Endothelial cell (in vitro differentiated cells): ENCODE data around the gene MBTPS1. TPM values are rescaled to one million over a fixed set of nuclear protein-coding genes. Genes with fewer than 3 reads are reported as not detected.

Experiments used
- DNase-seq: peaks from one replicate; pipeline ENCODE4 v3.0.0; 2021; ENCODE audit warnings: low spot score
- H3K27ac Mint-ChIP-seq: one replicate; pipeline ENCODE4 v1.8.0; 2021; ENCODE audit warnings: mixed read lengths, inconsistent platforms; ENCODE audit not compliant: unreplicated experiment
- H3K27me3 Mint-ChIP-seq: one replicate; pipeline ENCODE4 v1.8.0; 2021; ENCODE audit warnings: mild to moderate bottlenecking, moderate library complexity, mixed read lengths, inconsistent platforms; ENCODE audit not compliant: unreplicated experiment
- H3K36me3 Mint-ChIP-seq: one replicate; pipeline ENCODE4 v1.8.0; 2021; ENCODE audit warnings: mild to moderate bottlenecking, low read depth, mixed read lengths, inconsistent platforms; ENCODE audit not compliant: unreplicated experiment
- H3K4me1 Mint-ChIP-seq: one replicate; pipeline ENCODE4 v1.8.0; 2021; ENCODE audit warnings: mild to moderate bottlenecking, mixed read lengths, inconsistent platforms; ENCODE audit not compliant: unreplicated experiment
- H3K4me3 Mint-ChIP-seq: one replicate; pipeline ENCODE4 v1.8.0; 2021; ENCODE audit warnings: mild to moderate bottlenecking, mixed read lengths, inconsistent platforms; ENCODE audit not compliant: unreplicated experiment
- H3K9me3 Mint-ChIP-seq: one replicate; pipeline ENCODE4 v1.8.0; 2021; ENCODE audit warnings: mixed read lengths, inconsistent platforms; ENCODE audit not compliant: unreplicated experiment
- CTCF ChIP-seq: fragments of 200-600 bp; sonication (generic); IDR thresholded peaks from one replicate; pipeline ENCODE4 v1.5.0; 2021; ENCODE audit warnings: antibody characterized with exemption; ENCODE audit not compliant: unreplicated experiment
- total RNA-seq: library from RNA; stranded (reverse); fragmentation: NEBNext Ultra II Directional; extraction: Animal tissue kit (Norgen Biotek cat#: 25700); gene quantifications from one replicate; pipeline ENCODE4 v1.2.1, GENCODE V29; 2021; ENCODE audit not compliant: unreplicated experiment

The MBTPS1 gene
- total RNA-seq, 1 donor from 2014 or later: 79.7 TPM

GRCh38 chr16:84007965-84008364 lies 108.8 kb downstream of the MBTPS1 start:
- Mint-ChIP-seq H3K9me3 (no peaks in the 10 kb centered on the region), H3K27me3 (peaks cover 6% of the 10 kb centered on the region), H3K4me1 (no peaks in the 10 kb centered on the region), H3K36me3 (no peaks in the 10 kb centered on the region), H3K4me3 (no peak overlapping the region), H3K27ac (no peak overlapping the region)
- DNase-seq: no peak
- TF ChIP-seq CTCF: no peak

GRCh38 chr16:84007520-84007919 lies 109.2 kb downstream of the MBTPS1 start:
- Mint-ChIP-seq H3K36me3 (no peaks in the 10 kb centered on the region), H3K4me3 (no peak overlapping the region), H3K27me3 (peaks cover 6% of the 10 kb centered on the region), H3K27ac (no peak overlapping the region), H3K4me1 (no peaks in the 10 kb centered on the region), H3K9me3 (no peaks in the 10 kb centered on the region)
- DNase-seq: no peak
- TF ChIP-seq CTCF: no peak

GRCh38 chr16:84005391-84005790 lies 111.4 kb downstream of the MBTPS1 start:
- Mint-ChIP-seq H3K36me3 (no peaks in the 10 kb centered on the region), H3K4me3 (no peak overlapping the region), H3K27ac (no peak overlapping the region), H3K9me3 (no peaks in the 10 kb centered on the region), H3K27me3 (peaks cover 6% of the 10 kb centered on the region), H3K4me1 (no peaks in the 10 kb centered on the region)
- no peak for DNase-seq
- no peak for TF ChIP-seq CTCF

- H3K9me3 Mint-ChIP-seq: no peaks in the 10 kb centered on the region
- H3K4me1 Mint-ChIP-seq: no peaks in the 10 kb centered on the region
- H3K27me3 Mint-ChIP-seq: peaks cover 6% of the 10 kb centered on the region
- TF ChIP-seq CTCF: no peak
- H3K36me3 Mint-ChIP-seq: no peaks in the 10 kb centered on the region
- no peak overlapping the region for H3K27ac Mint-ChIP-seq
- no peak for DNase-seq
- H3K4me3 Mint-ChIP-seq: no peak overlapping the region
Observed at GRCh38 chr16:84004442-84004841, 112.3 kb downstream of the MBTPS1 start.

Other genes with a start within 250 kb of the MBTPS1 start
- gene MLYCD, start 217.8 kb downstream of the MBTPS1 start, total RNA-seq: 3.0 TPM
- 0.31 TPM for gene OSGIN1, start 163.7 kb downstream of the MBTPS1 start, total RNA-seq
- 1.2 TPM for gene NECAB2, start 148.7 kb downstream of the MBTPS1 start, total RNA-seq
- not detected for gene SLC38A8, start 74.1 kb downstream of the MBTPS1 start, total RNA-seq
- 50.2 TPM for gene HSDL1, start 28.2 kb upstream of the MBTPS1 start, total RNA-seq
- gene DNAAF1, start 28.4 kb upstream of the MBTPS1 start, total RNA-seq: 0.18 TPM
- gene TAF1C, start 70.1 kb upstream of the MBTPS1 start, total RNA-seq: 73.6 TPM
- 0.87 TPM for gene ADAD2, start 74.2 kb upstream of the MBTPS1 start, total RNA-seq
- not detected for gene KCNG4, start 123.1 kb upstream of the MBTPS1 start, total RNA-seq
- not detected for gene WFDC1, start 177.9 kb upstream of the MBTPS1 start, total RNA-seq